MV-4-11 (cell line): ENCODE data around the gene ERBIN.
"Not testable (repeated sequence)": the region's sequence is repeated elsewhere in the genome, so short reads cannot be mapped to it uniquely, and the experiment has no call there.

Experiments used
- DNase-seq: peaks from one replicate; lab custom pipeline; 2025; lab: John Stamatoyannopoulos, UW

The ERBIN gene

GRCh38 chr5:65967288-65968066, 41.1 kb downstream of the ERBIN start:
- no peak for DNase-seq

GRCh38 chr5:65969539-65970393, 43.4 kb downstream of the ERBIN start:
- no peak for DNase-seq

- DNase-seq = no peak
Measured at GRCh38 chr5:65970481-65971367, 44.3 kb downstream of the ERBIN start.

- DNase-seq = no peak
Measured at GRCh38 chr5:65971643-65972042, 45.3 kb downstream of the ERBIN start.

- DNase-seq = not testable (repeated sequence)
Measured at GRCh38 chr5:65972896-65973295, 46.5 kb downstream of the ERBIN start.

- DNase-seq = no peak
Measured at GRCh38 chr5:65978251-65978650, 51.9 kb downstream of the ERBIN start.

GRCh38 chr5:65981548-65981947, 55.2 kb downstream of the ERBIN start:
- no peak for DNase-seq

- no peak for DNase-seq
Measured at GRCh38 chr5:65981969-65982619, 55.7 kb downstream of the ERBIN start.

- DNase-seq = no peak
Measured at GRCh38 chr5:65982635-65983034, 56.3 kb downstream of the ERBIN start.

- DNase-seq = no peak
Measured at GRCh38 chr5:65984098-65984885, 57.9 kb downstream of the ERBIN start.

GRCh38 chr5:65986050-65986451, 59.7 kb downstream of the ERBIN start:
- no peak for DNase-seq

GRCh38 chr5:65986796-65987195, 60.4 kb downstream of the ERBIN start:
- no peak for DNase-seq

GRCh38 chr5:65987982-65988381, 61.6 kb downstream of the ERBIN start:
- no peak for DNase-seq

- no peak for DNase-seq
Measured at GRCh38 chr5:65989158-65989557, 62.8 kb downstream of the ERBIN start.

- DNase-seq = no peak
Measured at GRCh38 chr5:65992630-65993029, 66.3 kb downstream of the ERBIN start.

- DNase-seq = no peak
Measured at GRCh38 chr5:65994117-65994786, 67.9 kb downstream of the ERBIN start.

GRCh38 chr5:65999061-65999723, 72.8 kb downstream of the ERBIN start:
- no peak for DNase-seq

GRCh38 chr5:66001952-66002351, 75.6 kb downstream of the ERBIN start:
- DNase-seq = no peak

- no peak for DNase-seq
Measured at GRCh38 chr5:66002415-66002814, 76.0 kb downstream of the ERBIN start.

- DNase-seq = no peak
Measured at GRCh38 chr5:66004216-66004615, 77.8 kb downstream of the ERBIN start.
